DMS153 (cell line): ENCODE data around the gene STX5.
"Not testable (repeated sequence)": the region's sequence is repeated elsewhere in the genome, so short reads cannot be mapped to it uniquely, and the experiment has no call there.

Source experiments
- DNase-seq: peaks from one replicate; lab custom pipeline; 2025; lab: John Stamatoyannopoulos, UW

The STX5 gene

GRCh38 chr11:62854013-62854824, 22.4 kb upstream of the STX5 start:
- DNase-seq: no peak

DNA sequence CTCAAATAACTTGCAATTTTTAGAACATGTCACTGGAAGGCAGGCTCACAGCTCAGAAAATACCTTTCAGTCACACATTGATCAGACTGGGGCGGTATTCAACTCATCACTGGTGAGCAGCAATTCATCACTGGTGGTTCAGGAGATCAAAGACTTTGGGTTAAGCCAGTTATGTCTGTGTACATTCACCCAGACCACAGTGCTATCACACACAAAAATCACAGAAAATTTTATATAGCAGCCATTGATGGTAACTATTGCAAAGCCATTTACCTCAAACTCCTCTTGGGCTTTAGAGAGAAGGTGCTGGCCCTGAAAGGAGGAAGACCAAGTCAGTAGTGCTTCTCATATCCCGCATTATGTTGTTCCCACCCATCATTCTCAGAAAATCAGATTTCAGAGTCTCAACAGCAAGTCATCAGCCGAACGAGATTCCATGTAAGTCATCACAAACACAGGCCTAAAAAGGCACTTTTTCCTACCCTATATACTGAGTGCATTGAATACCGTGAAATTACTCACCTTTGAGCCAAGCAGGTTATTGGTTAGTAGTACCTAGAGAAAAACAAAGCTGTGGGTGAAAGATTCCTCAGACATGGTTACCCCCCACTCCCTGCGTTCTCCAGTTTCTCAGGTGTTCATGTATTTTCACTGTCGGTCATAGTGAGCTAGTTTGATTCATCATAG, 21.6 kb upstream of the STX5 start:
- DNase-seq: no peak

GRCh38 chr11:62852523-62853188, 20.8 kb upstream of the STX5 start:
- DNase-seq: no peak

GRCh38 chr11:62851807-62852522, 20.1 kb upstream of the STX5 start:
- no peak for DNase-seq

DNA sequence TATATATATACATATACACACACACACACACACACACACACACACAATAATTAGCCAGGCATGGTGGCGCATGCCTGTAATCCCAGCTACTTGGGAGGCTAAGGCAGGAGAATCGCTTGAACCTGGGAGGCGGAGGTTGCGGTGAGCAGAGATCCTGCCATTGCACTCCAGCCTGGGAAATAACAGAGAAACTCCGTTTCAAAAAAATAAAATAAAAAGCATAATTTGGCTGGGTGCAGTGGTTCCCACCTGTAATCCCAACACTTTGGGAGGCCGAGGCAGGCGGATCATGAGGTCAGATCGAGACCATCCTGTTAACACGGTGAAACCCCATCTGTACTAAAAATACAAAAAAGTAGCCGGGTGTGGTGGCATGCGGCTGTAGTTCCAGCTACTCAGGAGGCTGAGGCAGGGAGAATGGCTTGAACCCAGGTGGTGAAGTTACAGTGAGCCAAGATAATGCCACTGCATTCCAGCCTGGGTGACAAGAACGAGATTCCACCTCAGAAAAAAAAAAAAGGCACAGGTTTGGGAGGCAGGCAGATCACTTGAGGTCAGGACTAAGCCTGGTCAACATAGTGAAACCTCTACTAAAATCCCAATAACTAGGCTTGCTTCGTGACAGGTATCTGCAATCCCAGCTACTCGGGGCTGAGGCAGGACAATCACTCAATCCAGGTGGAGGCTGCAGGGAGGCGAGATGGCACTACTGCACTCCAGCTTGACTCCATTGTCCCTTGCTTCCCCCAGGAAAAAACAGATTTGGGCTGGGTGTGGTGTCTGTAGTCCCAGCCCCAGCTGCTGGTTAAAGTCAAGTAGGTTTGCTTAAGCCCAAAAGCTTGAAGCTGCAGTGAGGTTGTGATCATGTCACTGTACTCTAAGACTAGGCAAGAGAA, 19.3 kb upstream of the STX5 start:
- no peak for DNase-seq

DNA sequence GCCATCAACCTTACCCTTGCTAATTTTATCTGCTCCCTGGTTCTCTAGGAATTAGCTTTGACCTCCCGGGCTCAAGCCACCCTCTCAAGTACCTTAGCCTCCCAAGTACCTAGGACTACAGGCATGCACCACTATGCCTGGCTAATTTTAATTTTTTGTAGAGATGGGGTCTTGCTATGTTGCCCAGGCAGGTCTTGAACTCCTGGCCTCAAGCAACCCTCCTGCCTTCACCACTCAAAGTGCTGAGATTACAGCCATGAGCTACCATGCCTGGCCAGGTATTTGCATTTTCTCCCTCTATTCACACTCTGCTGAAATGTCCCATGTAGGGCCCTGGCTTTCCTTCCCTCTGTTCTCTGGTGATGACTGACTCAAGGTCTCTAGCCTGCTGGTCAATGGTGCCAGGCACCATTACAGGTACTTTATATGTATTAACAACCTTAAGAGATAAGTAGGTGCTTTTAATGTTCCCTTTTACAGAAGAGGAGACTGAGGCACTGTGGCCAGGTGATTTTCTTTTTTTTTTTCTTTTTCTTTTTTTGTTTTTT, 16.0 kb upstream of the STX5 start:
- DNase-seq: no peak

GRCh38 chr11:62846177-62846576, 14.3 kb upstream of the STX5 start:
- DNase-seq: no peak

DNA sequence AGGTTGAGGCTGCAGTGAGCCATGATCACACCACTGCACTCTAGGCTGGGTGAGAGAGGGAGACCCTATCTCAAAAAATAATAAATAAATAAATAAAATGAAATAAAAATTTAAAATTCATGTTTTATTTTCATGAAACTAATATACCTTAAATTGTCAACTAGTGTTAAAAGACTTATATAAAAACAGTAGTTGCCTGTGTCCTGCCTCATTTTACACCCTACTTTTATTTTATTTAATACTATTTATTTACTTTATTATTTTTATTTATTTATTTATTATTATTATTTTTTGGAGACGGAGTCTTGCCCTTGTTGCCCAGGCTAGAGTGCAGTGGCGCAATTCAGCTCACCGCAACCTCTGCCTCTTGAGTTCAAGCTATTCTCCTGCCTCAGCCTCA, 12.3 kb upstream of the STX5 start:
- DNase-seq: no peak

DNA sequence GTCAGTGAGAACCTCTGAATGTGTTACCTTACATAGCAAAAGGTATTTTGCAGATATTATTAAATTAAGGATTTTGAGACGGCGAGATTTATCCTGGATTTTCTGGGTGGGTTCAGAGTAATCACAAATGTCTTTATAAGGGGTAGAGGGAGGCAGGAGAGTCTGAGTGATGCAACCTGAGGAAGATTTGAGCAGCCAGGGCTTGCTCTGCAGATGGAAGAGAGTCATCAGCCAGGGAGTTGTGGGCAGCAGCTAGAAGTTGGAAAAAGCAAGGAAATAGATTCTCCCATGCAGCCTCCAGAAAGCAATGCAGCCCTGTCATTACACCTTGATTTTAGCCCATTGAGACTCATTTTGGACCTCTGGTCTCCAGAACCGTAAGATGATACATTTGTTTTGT, 11.6 kb upstream of the STX5 start:
- no peak for DNase-seq

- DNase-seq: not testable (repeated sequence)
These were observed 11.0 kb upstream of the STX5 start for GRCh38 chr11:62842891-62843290.

- DNase-seq: peak; percentile 39
These were observed 10.4 kb upstream of the STX5 start for GRCh38 chr11:62842171-62842741.

GRCh38 chr11:62841361-62842170, 9.7 kb upstream of the STX5 start:
- DNase-seq: peak; percentile 99

- peak; percentile 49 for DNase-seq
These were observed 9.0 kb upstream of the STX5 start for GRCh38 chr11:62840721-62841360.

DNA sequence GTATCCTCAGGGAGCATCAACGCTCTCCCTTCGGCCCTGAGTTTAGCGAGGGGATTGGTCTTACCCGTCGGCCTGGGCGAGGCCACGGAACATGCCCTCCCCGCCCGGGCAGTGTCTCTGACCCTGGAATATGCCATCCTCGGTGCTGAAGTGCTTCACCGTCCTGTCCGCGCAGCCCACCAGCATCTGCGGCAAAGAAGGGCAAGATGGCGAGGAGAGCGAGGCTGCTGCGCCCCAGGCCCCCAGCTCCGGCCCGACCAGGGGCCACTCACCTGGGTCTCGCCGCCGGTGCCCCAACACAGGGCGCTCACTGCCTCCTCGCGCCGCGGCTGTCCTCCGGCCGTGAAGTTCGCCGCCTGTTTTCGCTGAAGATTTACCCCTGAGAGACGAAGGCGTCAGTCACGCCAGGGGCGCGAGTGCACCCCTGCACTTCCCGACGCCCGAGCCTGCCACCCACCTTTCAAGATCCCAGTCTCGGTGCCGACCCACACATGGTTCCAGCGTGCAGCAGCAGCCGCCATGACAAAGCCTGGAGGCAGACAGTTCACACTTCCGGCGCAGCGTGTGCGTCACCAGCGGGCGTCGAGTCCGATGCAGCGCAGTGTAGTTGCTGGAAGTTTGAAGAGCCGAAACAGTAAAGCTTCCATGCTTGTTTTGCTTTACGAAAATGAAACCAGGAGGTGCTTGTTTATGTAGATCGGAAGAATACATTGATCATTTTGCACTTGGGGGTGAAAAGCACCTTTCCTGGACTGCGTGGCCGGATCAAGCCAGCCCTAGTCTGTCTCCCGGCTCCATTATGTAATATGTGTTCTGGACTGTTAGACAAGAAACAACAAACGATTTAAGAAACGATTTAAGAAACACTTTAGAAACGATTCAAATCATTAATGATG, 7.4 kb upstream of the STX5 start, which contains the start of gene WDR74:
WDR74 (minus strand) TSS at position 541 of the 896 bp plus-strand sequence; CDS start at position 521, 20 bp downstream.
- DNase-seq: peak; percentile 76

DNA sequence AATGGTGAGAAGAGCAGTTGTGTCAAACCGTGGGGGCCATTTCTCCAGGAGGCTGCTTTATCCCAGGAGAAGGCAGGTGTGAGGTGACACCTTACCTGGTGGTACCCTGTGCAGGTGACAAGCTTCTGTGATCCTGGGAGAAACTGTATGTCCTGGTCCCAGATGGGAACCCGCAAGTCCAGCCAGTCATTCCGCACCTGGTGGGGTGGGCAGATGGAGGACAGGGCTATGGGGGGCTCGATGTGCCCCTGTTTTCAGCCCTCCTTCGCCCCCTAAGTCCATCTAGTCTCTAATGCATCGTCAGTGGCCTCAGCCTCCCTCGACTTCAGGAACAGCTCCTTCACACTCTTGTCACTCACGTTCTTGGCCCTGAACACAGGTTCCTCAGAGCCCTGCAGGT, 3.5 kb upstream of the STX5 start:
- DNase-seq: no peak

DNA sequence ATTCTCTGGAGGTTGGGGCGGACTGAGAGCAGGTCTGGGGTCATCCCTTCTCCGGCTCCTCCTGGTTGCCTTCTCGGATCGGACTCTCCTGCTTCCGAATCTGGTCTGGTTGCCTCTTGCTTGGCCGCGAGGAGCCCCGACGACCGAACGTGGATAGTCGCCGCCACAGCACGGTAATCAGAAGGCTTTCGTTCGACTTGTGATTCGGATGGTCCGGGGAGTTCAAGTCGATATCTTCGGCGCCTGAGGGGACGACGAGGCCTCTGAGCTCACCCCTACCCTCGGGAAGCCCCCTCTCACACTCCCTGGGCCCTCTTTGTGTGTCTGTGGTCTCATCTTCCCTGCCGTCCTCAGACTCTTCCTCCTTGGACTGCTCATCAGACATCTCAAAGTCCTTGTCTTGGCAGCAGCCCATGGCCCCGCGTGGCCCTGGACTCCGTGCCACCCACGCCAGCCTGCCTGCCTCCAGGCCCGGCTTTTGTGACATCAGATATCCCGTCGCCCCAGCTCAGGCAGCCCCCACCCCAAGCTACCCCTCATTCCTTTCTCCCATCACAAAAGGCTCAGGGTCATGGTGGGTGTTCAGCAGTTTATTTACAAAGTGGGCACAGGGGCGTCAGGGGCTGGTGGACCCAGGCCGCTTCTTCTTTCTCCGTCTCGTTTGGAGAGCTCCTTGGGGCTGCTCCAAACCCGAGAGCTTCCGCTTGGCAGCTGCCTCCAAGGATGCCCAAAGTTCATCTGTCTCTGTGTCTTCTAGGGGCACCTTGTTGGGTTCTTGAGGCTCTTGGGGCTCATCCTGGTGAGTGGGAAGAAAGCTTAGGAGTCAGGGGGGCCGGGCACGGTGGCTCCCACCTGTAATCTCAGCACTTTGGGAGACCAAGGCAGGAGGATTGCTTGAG, 734 bp upstream of the STX5 start, which contains the start of gene TEX54:
TEX54 (minus strand) TSS at position 506 of the 899 bp plus-strand sequence.
- no peak for DNase-seq
